ENCODE measurements around the gene BEND5. TPM values are rescaled to one million over a fixed set of nuclear protein-coding genes. Genes with fewer than 3 reads are reported as not detected.

BEND5 gene
- total RNA-seq, 1 donor from 2014 or later, result 15.9 TPM

- H3K27me3 ChIP-seq, result no peaks in the 10 kb centered on the region
- Mint-ChIP-seq H3K9me3 (no peaks in the 10 kb centered on the region), H3K4me3 (no peak overlapping the region), H3K36me3 (peaks cover 9% of the 10 kb centered on the region), H3K27me3 (ENCODE audit: insufficient read depth, low read depth) (no peaks in the 10 kb centered on the region), H3K4me1 (no peaks in the 10 kb centered on the region), H3K27ac (no peak overlapping the region)
- no peak overlapping the region for H3K9ac ChIP-seq
- no peaks in the 10 kb centered on the region for H3K9me3 ChIP-seq (ENCODE audit: low read depth)
- peaks cover 5% of the 10 kb centered on the region for H4K20me1 ChIP-seq (ENCODE audit: low read depth)
- no peak overlapping the region for H3K4me2 ChIP-seq
- no peak for TF ChIP-seq EZH2phosphoT487 (IDR thresholded peaks at IDR 0.05)
- no peak for TF ChIP-seq CTCF (IDR thresholded peaks at IDR 0.05)
- TF ChIP-seq EZH2 (IDR thresholded peaks at IDR 0.05), result no peak
- H3K36me3 ChIP-seq, result no peaks in the 10 kb centered on the region
- DNase-seq (ENCODE audit: low spot score), result no peak
- H3K79me2 ChIP-seq (ENCODE audit: low read depth), result no peaks in the 10 kb centered on the region
- no peak overlapping the region for H3K27ac ChIP-seq
- H3F3A ChIP-seq (ENCODE audit: low read depth), result no peaks in the 10 kb centered on the region
- H2AFZ ChIP-seq (replicated peaks), result no peak overlapping the region
- no peak overlapping the region for H3K4me3 ChIP-seq
- no peaks in the 10 kb centered on the region for H3K4me1 ChIP-seq
Observed at GRCh38 chr1:48725341-48726046, 51.2 kb downstream of the BEND5 start.

GRCh38 chr1:48720929-48721328, 55.8 kb downstream of the BEND5 start:
- H3K4me3 ChIP-seq, result no peak overlapping the region
- H3K27ac ChIP-seq, result no peak overlapping the region
- H2AFZ ChIP-seq (replicated peaks), result no peak overlapping the region
- no peaks in the 10 kb centered on the region for H3K36me3 Mint-ChIP-seq
- peaks cover 2% of the 10 kb centered on the region for H3K27me3 Mint-ChIP-seq (ENCODE audit: insufficient read depth, low read depth)
- no peaks in the 10 kb centered on the region for H3K9me3 Mint-ChIP-seq
- no peaks in the 10 kb centered on the region for H3K9me3 ChIP-seq (ENCODE audit: low read depth)
- H3K9ac ChIP-seq, result no peak overlapping the region
- H3K4me1 ChIP-seq, result no peaks in the 10 kb centered on the region
- DNase-seq (ENCODE audit: low spot score), result no peak
- no peak overlapping the region for H3K27ac Mint-ChIP-seq
- H3K4me2 ChIP-seq, result no peak overlapping the region
- H3K27me3 ChIP-seq, result no peaks in the 10 kb centered on the region
- no peak overlapping the region for H3K4me3 Mint-ChIP-seq
- no peaks in the 10 kb centered on the region for H3K4me1 Mint-ChIP-seq
- H3K36me3 ChIP-seq, result no peaks in the 10 kb centered on the region
- H3F3A ChIP-seq (ENCODE audit: low read depth), result no peaks in the 10 kb centered on the region
- no peaks in the 10 kb centered on the region for H3K79me2 ChIP-seq (ENCODE audit: low read depth)
- no peak for TF ChIP-seq EZH2 (IDR thresholded peaks at IDR 0.05)
- TF ChIP-seq CTCF (IDR thresholded peaks at IDR 0.05), result no peak
- no peak for TF ChIP-seq EZH2phosphoT487 (IDR thresholded peaks at IDR 0.05)
- no peaks in the 10 kb centered on the region for H4K20me1 ChIP-seq (ENCODE audit: low read depth)

- H4K20me1 ChIP-seq (ENCODE audit: low read depth), result no peaks in the 10 kb centered on the region
- no peak overlapping the region for H3K4me3 ChIP-seq
- H3K36me3 ChIP-seq, result no peaks in the 10 kb centered on the region
- peaks cover 5% of the 10 kb centered on the region for H3K27me3 Mint-ChIP-seq (ENCODE audit: insufficient read depth, low read depth)
- H3K36me3 Mint-ChIP-seq, result no peaks in the 10 kb centered on the region
- H3K4me2 ChIP-seq, result no peak overlapping the region
- no peak for DNase-seq (ENCODE audit: low spot score)
- H3K9me3 ChIP-seq (ENCODE audit: low read depth), result no peaks in the 10 kb centered on the region
- H3K4me3 Mint-ChIP-seq, result no peak overlapping the region
- no peaks in the 10 kb centered on the region for H3K4me1 ChIP-seq
- H3K4me1 Mint-ChIP-seq, result no peaks in the 10 kb centered on the region
- H2AFZ ChIP-seq (replicated peaks), result no peak overlapping the region
- H3K9ac ChIP-seq, result no peak overlapping the region
- H3F3A ChIP-seq (ENCODE audit: low read depth), result no peaks in the 10 kb centered on the region
- H3K27ac ChIP-seq, result no peak overlapping the region
- no peak overlapping the region for H3K27ac Mint-ChIP-seq
- no peaks in the 10 kb centered on the region for H3K27me3 ChIP-seq
- H3K79me2 ChIP-seq (ENCODE audit: low read depth), result no peaks in the 10 kb centered on the region
- TF ChIP-seq EZH2phosphoT487 (IDR thresholded peaks at IDR 0.05) (no peak), EZH2 (IDR thresholded peaks at IDR 0.05) (no peak), CTCF (IDR thresholded peaks at IDR 0.05) (no peak)
- H3K9me3 Mint-ChIP-seq, result no peaks in the 10 kb centered on the region
Observed at GRCh38 chr1:48718705-48719104, 58.0 kb downstream of the BEND5 start.
